Adrenal gland (tissue), 19 donors: ENCODE measurements around the gene RAPGEF3. TPM values are rescaled to one million over a fixed set of nuclear protein-coding genes. Genes with fewer than 3 reads are reported as not detected.
A peak's percentile ranks its signal among the peaks of the same experiment; 100 is the strongest.

Experiments used
- DNase-seq, 7 donors: peaks; one replicate each; pipeline ENCODE4 v3.0.0-alpha.2; 2019 to 2020
- H3K27ac ChIP-seq, 5 donors: fragments of 200-600 bp; sonication (generic) in 4 of 5; 1 replicate in 3 of 5; 2 replicates in 2 of 5; pipeline versions ENCODE4 v1.5.1 to v1.8.0; 2016 to 2020; ENCODE audit warnings: mild to moderate bottlenecking in 1 of 5
- H3K27me3 ChIP-seq: fragments of 200-600 bp; 2 replicates; pipeline ENCODE4 v1.8.0; 2021
- H3K36me3 ChIP-seq, 2 donors: fragments of 200-600 bp; replicated peaks in 1 of 2; 1 replicate in 1 of 2; 2 replicates in 1 of 2; pipeline versions ENCODE4 v1.5.1 to v1.8.0; 2018 to 2022
- H3K4me1 ChIP-seq, 2 donors: fragments of 200-600 bp; replicated peaks in 1 of 2; 1 replicate in 1 of 2; 2 replicates in 1 of 2; pipeline versions ENCODE4 v1.5.1 to v1.8.0; 2018 to 2021
- H3K4me3 ChIP-seq, 4 donors: fragments of 200-600 bp; sonication (generic) in 3 of 4; one replicate each; pipeline ENCODE4 v1.5.1; 2016 to 2018
- H3K9me3 ChIP-seq, 3 donors: fragments of 200-600 bp; sonication (generic) in 1 of 3; replicated peaks in 1 of 3; 1 replicate in 2 of 3; 2 replicates in 1 of 3; pipeline versions ENCODE4 v1.5.1 to v1.8.0; 2016 to 2021
- CTCF ChIP-seq, 6 experiments: fragments of 450-650 bp in 4 of 6; fragments of 200-600 bp in 2 of 6; sonication (generic) in 1 of 6; IDR thresholded peaks; 1 replicate in 5 of 6; 2 replicates in 1 of 6; pipeline versions ENCODE4 v1.5.1 to v1.8.0; 2016 to 2021; ENCODE audit warnings: antibody characterized with exemption in 6 of 6, mild to moderate bottlenecking in 2 of 6, moderate library complexity in 1 of 6
- POLR2A ChIP-seq, 2 donors: fragments of 450-650 bp; IDR thresholded peaks; one replicate each; pipeline ENCODE4 v1.6.1; 2017; ENCODE audit warnings: antibody characterized with exemption in 2 of 2, mild to moderate bottlenecking in 2 of 2, moderate library complexity in 1 of 2
- WGBS, 4 donors: extraction: QIAGEN DNeasy Blood & Tissue Kit in 2 of 4; methylation state at CpG; one replicate each; pipeline versions ENCODE4 v1.1.5 to v1.1.7; 2013 to 2017; 5-methylcytosine and 5-hydroxymethylcytosine counted together
- intact Hi-C, 2 donors: fragments of 100-400 bp; cut with DNase I; formaldehyde crosslinking; loops; one replicate each; pipeline versions ENCODE4 v1.14.1 to v1.15.0; 2022 to 2023
- long read RNA-seq, 10 donors: library from polyadenylated mRNA in 3 of 10; unstranded in 2 of 10; stranded (forward) in 1 of 10; transcript quantifications; one replicate each; pipeline ENCODE4 v2.0.0 and lab custom pipeline, GENCODE V29; 2021 to 2026
- polyA plus RNA-seq, 3 donors: library from polyadenylated mRNA; stranded (reverse); fragments of 200-250 nt in 2 of 3; fragments of 350-450 nt in 1 of 3; fragmentation: Illumina TruSeq in 1 of 3; extraction: RNeasy Lipid Tissue Mini Kit (QIAGEN cat#74804) in 1 of 3; gene quantifications; one replicate each; pipeline ENCODE4 v1.2.3, GENCODE V29; 2013 to 2014
- total RNA-seq, 9 donors: library from RNA; depleted of rRNA in 4 of 9; stranded (reverse); fragments of >200 nt in 4 of 9; fragments of 120-200 nt in 1 of 9; fragmentation: NEBNext Ultra II Directional in 1 of 9; extraction: Animal tissue kit (Norgen Biotek cat#: 25700) in 1 of 9; gene quantifications; one replicate each; pipeline versions ENCODE4 v1.1.0 to v1.2.4, GENCODE V29; 2013 to 2023
- donor health status: healthy with polysubstance abuse.
- donor health status: Bipolar disorder and iron deficiency.
- donor health status: DM: yes; HTN: yes; CAD: no.
- donor health status: DM: no; HTN: no; CAD: no.
- donor health status: DM: no; HTN: no; CAD: no.
- donor health status: DM: yes; HTN: yes; CAD: no.

RAPGEF3 gene
- total RNA-seq = 10 to 100 TPM in 3 of 9 donors, 1 to 10 TPM in 6; 2.4 to 14.6 (median 8.8) TPM
- 10 to 100 TPM in 2 of 3 donors, 1 to 10 TPM in 1; 1.4 to 69.4 (median 43.8) TPM for polyA plus RNA-seq
- long read RNA-seq, donor 1 = 0 reads
- long read RNA-seq, donor 2 = 0 reads
- long read RNA-seq, donor 3 = 0 reads
- long read RNA-seq, donor 4, full-length matches to known transcripts = 1 of 3 reads
- long read RNA-seq, donor 4, partial matches to known transcripts = 1 of 3 reads
- long read RNA-seq, donor 4, other reads (novel, unspliced or antisense) = 1 of 3 reads
- long read RNA-seq, donor 5, full-length matches to known transcripts = 7 of 14 reads
- long read RNA-seq, donor 5, partial matches to known transcripts = 2 of 14 reads
- long read RNA-seq, donor 5, other reads (novel, unspliced or antisense) = 5 of 14 reads
- long read RNA-seq, donor 6 = 0 reads
- long read RNA-seq, donor 7 = 0 reads
- long read RNA-seq, donor 8 = 0 reads
- long read RNA-seq, donor 9 = 0 reads
- long read RNA-seq, donor 10 = 0 reads

GRCh38 chr12:47758834-47759690, at the start of gene RAPGEF3:
TSS of gene RAPGEF3 (minus strand) at chr12:47758880. CDS start at chr12:47758556, 324 bp downstream.
- Histone ChIP-seq H3K9me3 (no peaks in the 10 kb centered on the region), H3K4me1 (peaks cover 10 to 23% of the 10 kb centered on the region in 2 donors), H3K36me3 (no peaks in the 10 kb centered on the region), H3K27me3 (no peaks in the 10 kb centered on the region), H3K27ac (peak within 1 kb of the TSS in 3 of 5 donors; percentile 31 to 83 (median 40)), H3K4me3 (peak within 1 kb of the TSS; percentile 44 to 73 (median 52))
- TF ChIP-seq CTCF (IDR thresholded peaks at IDR 0.05) (peak; percentile 13 to 57 (median 48)), POLR2A (IDR thresholded peaks at IDR 0.05) (peak in 1 of 2 donors; percentile 12)
- WGBS, 4 donors = 1 to 4% (median 1%) methylated on average over 11 to 57 of the region's 57 CpGs
- peak; percentile 86 to 93 (median 90) for DNase-seq
- intact Hi-C loops = no loop called here

- WGBS, 4 donors = 9 to 17% (median 13%) methylated on average over 5 to 9 of the region's 9 CpGs
- H3K27ac ChIP-seq = peak overlapping the region in 4 of 5 donors; percentile 30 to 98 (median 92)
- H3K4me3 ChIP-seq = no peak overlapping the region
- H3K4me1 ChIP-seq = peaks cover 75 to 100% of the 10 kb centered on the region in 2 donors
- H3K36me3 ChIP-seq = peaks cover 0 to 15% of the 10 kb centered on the region in 2 donors
- DNase-seq = peak in 5 of 7 donors; percentile 54 to 77 (median 59)
- H3K27me3 ChIP-seq = no peaks in the 10 kb centered on the region
- TF ChIP-seq CTCF (IDR thresholded peaks at IDR 0.05) (no peak), POLR2A (IDR thresholded peaks at IDR 0.05) (no peak)
- no peaks in the 10 kb centered on the region for H3K9me3 ChIP-seq
- intact Hi-C loops = no loop called here
These were observed 49.4 kb upstream of the RAPGEF3 start for GRCh38 chr12:47808050-47808449.

- Histone ChIP-seq H3K9me3 (no peaks in the 10 kb centered on the region), H3K4me3 (no peak overlapping the region), H3K36me3 (peaks cover 0 to 15% of the 10 kb centered on the region in 2 donors), H3K4me1 (peaks cover 77 to 100% of the 10 kb centered on the region in 2 donors), H3K27ac (peak overlapping the region in 4 of 5 donors; percentile 13 to 98 (median 92)), H3K27me3 (no peaks in the 10 kb centered on the region)
- whole genome bisulfite sequencing, 4 donors = 35 to 52% (median 48%) methylated on average over 5 of the region's 5 CpGs
- TF ChIP-seq POLR2A (IDR thresholded peaks at IDR 0.05) (no peak), CTCF (IDR thresholded peaks at IDR 0.05) (no peak)
- intact Hi-C loops = no loop called here
- peak in 5 of 7 donors; percentile 73 to 78 (median 75) for DNase-seq
These were observed 48.7 kb upstream of the RAPGEF3 start for GRCh38 chr12:47807338-47807737.

GRCh38 chr12:47805417-47805816, 46.7 kb upstream of the RAPGEF3 start:
- intact Hi-C loops = no loop called here
- no peaks in the 10 kb centered on the region for H3K9me3 ChIP-seq
- H3K4me1 ChIP-seq = peaks cover 65 to 100% of the 10 kb centered on the region in 2 donors
- H3K27me3 ChIP-seq = no peaks in the 10 kb centered on the region
- no peak overlapping the region for H3K4me3 ChIP-seq
- H3K27ac ChIP-seq = peak overlapping the region in 2 of 5 donors; percentile 15 to 46
- peaks cover 0 to 15% of the 10 kb centered on the region in 2 donors for H3K36me3 ChIP-seq
- TF ChIP-seq CTCF (IDR thresholded peaks at IDR 0.05) = no peak
- TF ChIP-seq POLR2A (IDR thresholded peaks at IDR 0.05) = no peak
- 33 to 64% (median 49%) methylated on average over 2 of the region's 2 CpGs for WGBS, 4 donors
- no peak for DNase-seq
